ENCODE data around the gene FASN.

DNA sequence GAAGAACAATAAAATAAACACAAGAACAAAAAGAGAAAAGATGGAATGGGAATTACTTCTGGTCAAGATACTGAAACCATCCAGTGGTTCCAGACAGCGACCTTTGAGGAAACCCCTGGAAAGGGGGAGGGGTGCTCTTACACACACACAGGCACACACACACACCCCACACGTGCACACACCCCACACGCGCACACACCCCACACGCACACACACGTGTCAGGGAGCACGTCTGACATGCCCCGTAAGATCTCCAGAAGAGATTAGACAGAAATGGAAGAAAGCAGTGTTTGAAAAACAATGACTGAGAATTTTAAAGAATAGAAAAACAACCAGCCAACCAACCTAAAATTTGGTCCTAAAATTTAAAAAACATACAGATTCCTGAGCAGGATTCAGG is 45.3 kb upstream of the FASN start:
- no peak for TF ChIP-seq CTCF (conservative IDR thresholded peaks at IDR 0.05)
- no peak for TF ChIP-seq ZFX (IDR thresholded peaks at IDR 0.05)
